OCI-LY3 (cell line): Measurements from ENCODE around the gene VPS13D.

ENCODE experiments used
- CTCF ChIP-seq: fragments of 200-600, 300-600 bp; sonication (generic); IDR thresholded peaks from 2 replicates; pipeline ENCODE4 v1.5.1; 2014; ENCODE audit warnings: antibody characterized with exemption, low read length, low read depth
- EZH2phosphoT487 ChIP-seq: fragments of 200-600 bp; shearing (Covaris generic); IDR thresholded peaks from 2 replicates; pipeline ENCODE4 v1.6.1; 2018; ENCODE audit warnings: antibody characterized with exemption, mixed run types, low read depth

- TF ChIP-seq CTCF: no peak
- no peak for TF ChIP-seq EZH2phosphoT487
Observed at GRCh38 chr1:12376236-12377045, 146.6 kb downstream of the VPS13D start.
